ENCODE measurements around the gene EPS8L1.
"Not testable (repeated sequence)": the region's sequence is repeated elsewhere in the genome, so short reads cannot be mapped to it uniquely, and the experiment has no call there.

Gene EPS8L1

GRCh38 chr19:55096061-55096701, 20.5 kb downstream of the EPS8L1 start:
- DNase-seq: no peak

GRCh38 chr19:55097864-55098715, 22.4 kb downstream of the EPS8L1 start:
- no peak for DNase-seq

- DNase-seq: no peak
These were observed 23.3 kb downstream of the EPS8L1 start for GRCh38 chr19:55098716-55099556.

- no peak for DNase-seq
These were observed 24.2 kb downstream of the EPS8L1 start for GRCh38 chr19:55099557-55100506.

GRCh38 chr19:55101261-55101660, 25.6 kb downstream of the EPS8L1 start:
- no peak for DNase-seq

GRCh38 chr19:55103190-55103589, 27.5 kb downstream of the EPS8L1 start:
- DNase-seq: no peak

- no peak for DNase-seq
These were observed 29.6 kb downstream of the EPS8L1 start for GRCh38 chr19:55105237-55105636.

- DNase-seq: no peak
These were observed 30.9 kb downstream of the EPS8L1 start for GRCh38 chr19:55106591-55106990.

GRCh38 chr19:55107252-55107651, 31.6 kb downstream of the EPS8L1 start:
- not testable (repeated sequence) for DNase-seq

GRCh38 chr19:55109527-55110291, 34.0 kb downstream of the EPS8L1 start:
- no peak for DNase-seq

- no peak for DNase-seq
These were observed 35.7 kb downstream of the EPS8L1 start for GRCh38 chr19:55111238-55111831.

GRCh38 chr19:55112246-55112776, 36.6 kb downstream of the EPS8L1 start:
- DNase-seq: no peak

GRCh38 chr19:55112777-55113569, 37.3 kb downstream of the EPS8L1 start:
- no peak for DNase-seq

GRCh38 chr19:55113570-55114039, 37.9 kb downstream of the EPS8L1 start:
- no peak for DNase-seq

GRCh38 chr19:55114566-55115145, 39.0 kb downstream of the EPS8L1 start:
- no peak for DNase-seq

- DNase-seq: no peak
These were observed 39.9 kb downstream of the EPS8L1 start for GRCh38 chr19:55115446-55116065.

GRCh38 chr19:55116232-55116858, 40.7 kb downstream of the EPS8L1 start:
- DNase-seq: peak; percentile 35
